ENCODE measurements around the gene MLH1. TPM values are rescaled to one million over a fixed set of nuclear protein-coding genes. Genes with fewer than 3 reads are reported as not detected.
A peak's percentile ranks its signal among the peaks of the same experiment; 100 is the strongest.

The MLH1 gene
- total and polyA plus RNA-seq, 2 donors (not counting 1 experiment from before 2014, with no cell fraction given): 34.4 to 62.3 TPM

- peaks cover under 1% of the 10 kb centered on the region for H3K79me2 ChIP-seq (ENCODE audit: control insufficient read depth, insufficient read depth, low read length)
- H3K4me3 ChIP-seq (replicated peaks in 1 of 4; ENCODE audit: control extremely low read depth in 1 of 4, insufficient read depth in 1 of 4, low read depth in 3 of 4, low read length in 4 of 4): no peak overlapping the region
- H4K20me1 ChIP-seq (ENCODE audit: control insufficient read depth, extremely low read depth, insufficient read depth, low read length): no peaks in the 10 kb centered on the region
- peaks cover 3% of the 10 kb centered on the region for H3K4me1 ChIP-seq (ENCODE audit: control insufficient read depth, extremely low read depth, insufficient read depth, low read length)
- H2AFZ ChIP-seq (ENCODE audit: low read length): no peak overlapping the region
- H3K4me2 ChIP-seq (ENCODE audit: extremely low read depth, insufficient read depth, low read length): no peak overlapping the region
- no peak for DNase-seq (ENCODE audit: low read depth in 2 of 2)
- no peaks in the 10 kb centered on the region for H3K27me3 ChIP-seq (ENCODE audit: control insufficient read depth, insufficient read depth, low read length)
- TF ChIP-seq, protein P1, sequence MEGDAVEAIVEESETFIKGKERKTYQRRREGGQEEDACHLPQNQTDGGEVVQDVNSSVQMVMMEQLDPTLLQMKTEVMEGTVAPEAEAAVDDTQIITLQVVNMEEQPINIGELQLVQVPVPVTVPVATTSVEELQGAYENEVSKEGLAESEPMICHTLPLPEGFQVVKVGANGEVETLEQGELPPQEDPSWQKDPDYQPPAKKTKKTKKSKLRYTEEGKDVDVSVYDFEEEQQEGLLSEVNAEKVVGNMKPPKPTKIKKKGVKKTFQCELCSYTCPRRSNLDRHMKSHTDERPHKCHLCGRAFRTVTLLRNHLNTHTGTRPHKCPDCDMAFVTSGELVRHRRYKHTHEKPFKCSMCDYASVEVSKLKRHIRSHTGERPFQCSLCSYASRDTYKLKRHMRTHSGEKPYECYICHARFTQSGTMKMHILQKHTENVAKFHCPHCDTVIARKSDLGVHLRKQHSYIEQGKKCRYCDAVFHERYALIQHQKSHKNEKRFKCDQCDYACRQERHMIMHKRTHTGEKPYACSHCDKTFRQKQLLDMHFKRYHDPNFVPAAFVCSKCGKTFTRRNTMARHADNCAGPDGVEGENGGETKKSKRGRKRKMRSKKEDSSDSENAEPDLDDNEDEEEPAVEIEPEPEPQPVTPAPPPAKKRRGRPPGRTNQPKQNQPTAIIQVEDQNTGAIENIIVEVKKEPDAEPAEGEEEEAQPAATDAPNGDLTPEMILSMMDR (conservative IDR thresholded peaks at IDR 0.05 in 1 of 2, IDR thresholded peaks at IDR 0.05 in 1 of 2; ENCODE audit: low read depth in 1 of 2, low read length in 2 of 2): no peak
- no peak for TF ChIP-seq EZH2 (IDR thresholded peaks at IDR 0.05; ENCODE audit: low read length, missing control alignments)
- no peak overlapping the region for H3K9ac ChIP-seq (ENCODE audit: insufficient read depth, low read length)
- H3K9me3 ChIP-seq (ENCODE audit: control insufficient read depth, insufficient read depth, low read depth, low read length): no peaks in the 10 kb centered on the region
- peaks cover 3% of the 10 kb centered on the region for H3K36me3 ChIP-seq (ENCODE audit: control insufficient read depth, insufficient read depth, low read length)
- no peak overlapping the region for H3K27ac ChIP-seq (ENCODE audit: insufficient read depth, low read length)
Measured at GRCh38 chr3:37092484-37092883, 99.2 kb downstream of the MLH1 start.

GRCh38 chr3:37093481-37093880 is 100.2 kb downstream of the MLH1 start:
- Histone ChIP-seq H3K9ac (ENCODE audit: insufficient read depth, low read length) (no peak overlapping the region), H4K20me1 (ENCODE audit: control insufficient read depth, extremely low read depth, insufficient read depth, low read length) (no peaks in the 10 kb centered on the region), H3K4me2 (ENCODE audit: extremely low read depth, insufficient read depth, low read length) (no peak overlapping the region), H3K36me3 (ENCODE audit: control insufficient read depth, insufficient read depth, low read length) (peaks cover 3% of the 10 kb centered on the region), H3K79me2 (ENCODE audit: control insufficient read depth, insufficient read depth, low read length) (peaks cover 2% of the 10 kb centered on the region), H3K4me1 (ENCODE audit: control insufficient read depth, extremely low read depth, insufficient read depth, low read length) (peaks cover 5% of the 10 kb centered on the region), H3K27ac (ENCODE audit: insufficient read depth, low read length) (no peak overlapping the region), H2AFZ (ENCODE audit: low read length) (no peak overlapping the region), H3K27me3 (ENCODE audit: control insufficient read depth, insufficient read depth, low read length) (no peaks in the 10 kb centered on the region), H3K9me3 (ENCODE audit: control insufficient read depth, insufficient read depth, low read depth, low read length) (no peaks in the 10 kb centered on the region), H3K4me3 (replicated peaks in 1 of 4; ENCODE audit: control extremely low read depth in 1 of 4, insufficient read depth in 1 of 4, low read depth in 3 of 4, low read length in 4 of 4) (no peak overlapping the region)
- TF ChIP-seq, protein P1 (conservative IDR thresholded peaks at IDR 0.05 in 1 of 2, IDR thresholded peaks at IDR 0.05 in 1 of 2; ENCODE audit: low read depth in 1 of 2, low read length in 2 of 2): no peak
- DNase-seq (ENCODE audit: low read depth in 2 of 2): peak in 1 of 2 donors; percentile 62

DNA sequence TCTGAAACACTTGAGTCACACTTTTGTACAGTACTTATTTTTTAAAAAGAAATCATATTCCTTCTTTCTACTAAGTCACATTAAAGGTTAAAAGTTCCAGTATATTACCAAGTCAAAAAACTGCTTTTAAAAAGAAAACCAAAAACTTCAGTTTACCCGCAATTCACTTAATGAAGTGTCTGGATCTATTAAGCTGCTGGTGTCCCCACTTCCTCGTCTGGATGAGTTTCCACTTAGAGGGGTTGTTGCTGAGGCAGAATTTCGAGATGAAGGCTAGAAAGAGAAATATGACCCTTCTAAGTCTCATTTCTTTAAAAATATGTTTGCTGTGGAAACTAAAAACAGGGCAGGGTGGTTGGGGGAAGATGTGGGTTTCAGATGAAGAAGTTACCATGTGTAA is 101.3 kb downstream of the MLH1 start:
- Histone ChIP-seq H3K4me3 (replicated peaks in 1 of 4; ENCODE audit: control extremely low read depth in 1 of 4, insufficient read depth in 1 of 4, low read depth in 3 of 4, low read length in 4 of 4) (no peak overlapping the region), H4K20me1 (ENCODE audit: control insufficient read depth, extremely low read depth, insufficient read depth, low read length) (no peaks in the 10 kb centered on the region), H3K4me2 (ENCODE audit: extremely low read depth, insufficient read depth, low read length) (no peak overlapping the region), H3K27me3 (ENCODE audit: control insufficient read depth, insufficient read depth, low read length) (no peaks in the 10 kb centered on the region), H2AFZ (ENCODE audit: low read length) (no peak overlapping the region), H3K9me3 (ENCODE audit: control insufficient read depth, insufficient read depth, low read depth, low read length) (no peaks in the 10 kb centered on the region), H3K79me2 (ENCODE audit: control insufficient read depth, insufficient read depth, low read length) (peaks cover 6% of the 10 kb centered on the region), H3K27ac (ENCODE audit: insufficient read depth, low read length) (no peak overlapping the region), H3K9ac (ENCODE audit: insufficient read depth, low read length) (no peak overlapping the region), H3K36me3 (ENCODE audit: control insufficient read depth, insufficient read depth, low read length) (peaks cover 3% of the 10 kb centered on the region), H3K4me1 (ENCODE audit: control insufficient read depth, extremely low read depth, insufficient read depth, low read length) (peaks cover 5% of the 10 kb centered on the region)
- DNase-seq (ENCODE audit: low read depth in 2 of 2): no peak
- TF ChIP-seq EZH2 (IDR thresholded peaks at IDR 0.05; ENCODE audit: low read length, missing control alignments): no peak
- TF ChIP-seq, protein P1 (conservative IDR thresholded peaks at IDR 0.05 in 1 of 2, IDR thresholded peaks at IDR 0.05 in 1 of 2; ENCODE audit: low read depth in 1 of 2, low read length in 2 of 2): no peak

Data from fibroblast of lung (primary cell).